Neuronal stem cell (in vitro differentiated cells): ENCODE measurements around the gene TUBA4A.
"Not testable (repeated sequence)": the region's sequence is repeated elsewhere in the genome, so short reads cannot be mapped to it uniquely, and the experiment has no call there.

Source experiments
- DNase-seq: peaks from one replicate; pipeline ENCODE4 v3.0.0-alpha.2; 2013; ENCODE audit warnings: low spot score
- H2AFZ ChIP-seq: one replicate; pipeline ENCODE4 v1.6.1; 2013; ENCODE audit warnings: mild to moderate bottlenecking, low read length, inconsistent platforms
- H2AK5ac ChIP-seq: 2 replicates; pipeline ENCODE4 v1.6.1; 2013; ENCODE audit warnings: low read depth, mild to moderate bottlenecking, inconsistent platforms, low read length, moderate library complexity, mixed read lengths
- H2BK120ac ChIP-seq: 2 replicates; pipeline ENCODE4 v1.6.1; 2013; ENCODE audit warnings: low read depth, mild to moderate bottlenecking, inconsistent platforms, low read length, moderate library complexity, mixed read lengths
- H2BK12ac ChIP-seq: one replicate; pipeline ENCODE4 v1.6.1; 2013; ENCODE audit warnings: low read length, inconsistent platforms
- H2BK15ac ChIP-seq: 2 replicates; pipeline ENCODE4 v1.6.1; 2013; ENCODE audit warnings: mild to moderate bottlenecking, low read length, inconsistent platforms, mixed read lengths
- H2BK5ac ChIP-seq: one replicate; pipeline ENCODE4 v1.6.1; 2013; ENCODE audit warnings: inconsistent platforms, mild to moderate bottlenecking, low read length, moderate library complexity
- H3K14ac ChIP-seq: one replicate; pipeline ENCODE4 v1.6.1; 2013; ENCODE audit warnings: low read length, inconsistent platforms
- H3K18ac ChIP-seq: 2 replicates; pipeline ENCODE4 v1.6.1; 2013; ENCODE audit warnings: low read length, inconsistent platforms
- H3K23ac ChIP-seq: 2 replicates; pipeline ENCODE4 v1.6.1; 2013; ENCODE audit warnings: low read depth, mild to moderate bottlenecking, mixed read lengths, low read length, inconsistent platforms; ENCODE audit not compliant: poor library complexity
- H3K27ac ChIP-seq: replicated peaks from 3 replicates; pipeline ENCODE4 v1.5.1; 2013; ENCODE audit warnings: low read length, inconsistent platforms
- H3K27me3 ChIP-seq, 3 experiments: 2 replicates each; pipeline ENCODE4 v1.6.1; 2013; ENCODE audit warnings: low read length in 3 of 3, mild to moderate bottlenecking in 2 of 3, inconsistent platforms in 1 of 3, low read depth in 1 of 3, mixed read lengths in 1 of 3, moderate library complexity in 1 of 3; ENCODE audit not compliant: control insufficient read depth in 3 of 3, insufficient read depth in 3 of 3
- H3K36me3 ChIP-seq, 2 donors: replicated peaks in 1 of 2; 2 replicates each; pipeline ENCODE4 v1.6.1; 2013; ENCODE audit warnings: low read length in 2 of 2; ENCODE audit not compliant: control insufficient read depth in 2 of 2, insufficient read depth in 2 of 2
- H3K4ac ChIP-seq: 2 replicates; pipeline ENCODE4 v1.6.1; 2013; ENCODE audit warnings: inconsistent platforms, mild to moderate bottlenecking, low read length, moderate library complexity
- H3K4me1 ChIP-seq, 2 donors: 1 replicate in 1 of 2; 2 replicates in 1 of 2; pipeline ENCODE4 v1.6.1; 2013; ENCODE audit warnings: low read length in 2 of 2, low read depth in 1 of 2; ENCODE audit not compliant: control insufficient read depth in 2 of 2, insufficient read depth in 1 of 2
- H3K4me2 ChIP-seq: one replicate; pipeline ENCODE4 v1.6.1; 2013; ENCODE audit warnings: mild to moderate bottlenecking, low read length, inconsistent platforms; ENCODE audit not compliant: insufficient read depth, poor library complexity, severe bottlenecking
- H3K4me3 ChIP-seq, 2 donors: 2 replicates each; pipeline ENCODE4 v1.5.1; 2013; ENCODE audit warnings: low read length in 2 of 2, mild to moderate bottlenecking in 2 of 2, inconsistent platforms in 1 of 2, moderate library complexity in 1 of 2
- H3K79me1 ChIP-seq: one replicate; pipeline ENCODE4 v1.6.1; 2013; ENCODE audit warnings: low read depth, mild to moderate bottlenecking, inconsistent platforms, low read length, moderate library complexity
- H3K9ac ChIP-seq: one replicate; pipeline ENCODE4 v1.6.1; 2013; ENCODE audit warnings: mild to moderate bottlenecking, low read depth, low read length, inconsistent platforms; ENCODE audit not compliant: poor library complexity
- H3K9me3 ChIP-seq, 2 donors: replicated peaks in 1 of 2; 2 replicates each; pipeline versions ENCODE3 to v1.6.1; 2013; ENCODE audit warnings: low read length in 2 of 2, mild to moderate bottlenecking in 2 of 2, inconsistent platforms in 1 of 2, low read depth in 1 of 2, mixed read lengths in 1 of 2, moderate library complexity in 1 of 2; ENCODE audit not compliant: control insufficient read depth in 2 of 2, insufficient read depth in 1 of 2
- H4K8ac ChIP-seq: one replicate; pipeline ENCODE4 v1.6.1; 2013; ENCODE audit warnings: low read depth, mild to moderate bottlenecking, inconsistent platforms, low read length, moderate library complexity
- H4K91ac ChIP-seq: one replicate; pipeline ENCODE4 v1.6.1; 2013; ENCODE audit warnings: low read length, low read depth, mild to moderate bottlenecking, inconsistent platforms; ENCODE audit not compliant: poor library complexity
- WGBS, 2 donors: extraction: QIAGEN DNeasy Blood & Tissue Kit; methylation state at CpG; one replicate each; pipeline ENCODE4 v1.1.7; 2013; ENCODE audit warnings: missing lambda C conversion rate in 2 of 2, mixed read lengths in 1 of 2; ENCODE audit not compliant: insufficient read length in 2 of 2, insufficient replicate concordance in 1 of 2; ENCODE audit errors: extremely low coverage in 2 of 2; 5-methylcytosine and 5-hydroxymethylcytosine counted together
- small RNA-seq: library from polyadenylated mRNA; stranded (forward); fragments of <200 nt; extraction: miRNeasy Mini kit (QIAGEN cat#:217004); gene quantifications from one replicate; pipeline ENCODE3, GENCODE V24; 2013; ENCODE audit not compliant: insufficient read depth

TUBA4A gene

GRCh38 chr2:219201331-219201730 lies 52.4 kb downstream of the TUBA4A start:
- not testable (repeated sequence) for H3K79me1 ChIP-seq, H3K18ac ChIP-seq, H3K14ac ChIP-seq, H2AK5ac ChIP-seq, H3K4ac ChIP-seq, H3K27ac ChIP-seq, H2BK5ac ChIP-seq, H3K4me3 ChIP-seq, H3K4me1 ChIP-seq, H3K4me2 ChIP-seq, DNase-seq, H2BK12ac ChIP-seq, H3K9ac ChIP-seq, H3K9me3 ChIP-seq, H2BK120ac ChIP-seq, H3K23ac ChIP-seq, H4K8ac ChIP-seq, H4K91ac ChIP-seq, H2BK15ac ChIP-seq, H3K27me3 ChIP-seq, H2AFZ ChIP-seq, H3K36me3 ChIP-seq
- no CpG with 5 or more reads among the region's 21 CpGs for WGBS, 2 donors

- not testable (repeated sequence) for H4K8ac ChIP-seq, H3K9ac ChIP-seq, H3K4me1 ChIP-seq, H3K27ac ChIP-seq, H3K18ac ChIP-seq, DNase-seq, H2BK12ac ChIP-seq, H3K27me3 ChIP-seq, H3K14ac ChIP-seq, H3K4me2 ChIP-seq, H2AK5ac ChIP-seq, H2BK15ac ChIP-seq, H3K79me1 ChIP-seq, H3K4me3 ChIP-seq, H2BK120ac ChIP-seq, H2BK5ac ChIP-seq, H3K9me3 ChIP-seq, H3K23ac ChIP-seq, H3K36me3 ChIP-seq, H4K91ac ChIP-seq, H3K4ac ChIP-seq
- no CpG with 5 or more reads among the region's 26 CpGs for WGBS, 2 donors
- peak overlapping the region; percentile 74 for H2AFZ ChIP-seq
These were observed 53.0 kb downstream of the TUBA4A start for GRCh38 chr2:219200502-219201326.

Small RNA genes within 50 kb of the gene (small RNA-seq; reads per million reads assigned to genes)
- gene MIR153-1: 5.9 reads per million, percentile 30 among the genes with 10 or more reads in this experiment
